GM19372 (cell line): Measurements from ENCODE around the gene HOMER2.
A peak's percentile ranks its signal among the peaks of the same experiment; 100 is the strongest.
"Not testable (repeated sequence)": the region's sequence is repeated elsewhere in the genome, so short reads cannot be mapped to it uniquely, and the experiment has no call there.

Experiments used
- ATAC-seq: cut with Tn5 transposase; IDR thresholded peaks from one replicate; pipeline ENCODE4 v1.9.1; 2021; ENCODE audit warnings: mild to moderate bottlenecking, low read depth, moderate library complexity; ENCODE audit not compliant: unreplicated experiment

The HOMER2 gene

GRCh38 chr15:82968066-82968465 lies 15.5 kb upstream of the HOMER2 start:
- ATAC-seq = no peak

- peak; percentile 79 for ATAC-seq
Observed at GRCh38 chr15:82966671-82967071, 14.2 kb upstream of the HOMER2 start.

- no peak for ATAC-seq
Observed at GRCh38 chr15:82964890-82965289, 12.4 kb upstream of the HOMER2 start.

GRCh38 chr15:82963471-82964341 lies 11.2 kb upstream of the HOMER2 start:
- no peak for ATAC-seq

- no peak for ATAC-seq
Observed at GRCh38 chr15:82960766-82961165, 8.2 kb upstream of the HOMER2 start.

- no peak for ATAC-seq
Observed at GRCh38 chr15:82959423-82959822, 6.9 kb upstream of the HOMER2 start.

- ATAC-seq = no peak
Observed at GRCh38 chr15:82958638-82959037, 6.1 kb upstream of the HOMER2 start.

- no peak for ATAC-seq
Observed at GRCh38 chr15:82951472-82952157, 905 bp downstream of the HOMER2 start.

GRCh38 chr15:82950746-82951370 lies 1.7 kb downstream of the HOMER2 start:
- peak; percentile 46 for ATAC-seq

- ATAC-seq = peak; percentile 19
Observed at GRCh38 chr15:82950295-82950694, 2.2 kb downstream of the HOMER2 start.

- no peak for ATAC-seq
Observed at GRCh38 chr15:82946155-82946701, 6.3 kb downstream of the HOMER2 start.

- no peak for ATAC-seq
Observed at GRCh38 chr15:82945326-82945725, 7.2 kb downstream of the HOMER2 start.

- no peak for ATAC-seq
Observed at GRCh38 chr15:82944821-82945220, 7.7 kb downstream of the HOMER2 start.

- ATAC-seq = no peak
Observed at GRCh38 chr15:82944056-82944455, 8.5 kb downstream of the HOMER2 start.

GRCh38 chr15:82943176-82943575 lies 9.3 kb downstream of the HOMER2 start:
- no peak for ATAC-seq

- ATAC-seq = no peak
Observed at GRCh38 chr15:82942691-82943090, 9.8 kb downstream of the HOMER2 start.

GRCh38 chr15:82939678-82940077 lies 12.8 kb downstream of the HOMER2 start:
- not testable (repeated sequence) for ATAC-seq

- ATAC-seq = no peak
Observed at GRCh38 chr15:82937712-82938058, 14.8 kb downstream of the HOMER2 start.

GRCh38 chr15:82936966-82937711 lies 15.4 kb downstream of the HOMER2 start:
- no peak for ATAC-seq

- ATAC-seq = no peak
Observed at GRCh38 chr15:82935382-82935781, 17.1 kb downstream of the HOMER2 start.
